MCF 10A (cell line): Measurements from ENCODE around the gene RABEPK. TPM values are rescaled to one million over a fixed set of nuclear protein-coding genes. Genes with fewer than 3 reads are reported as not detected.
"Not testable (repeated sequence)": the region's sequence is repeated elsewhere in the genome, so short reads cannot be mapped to it uniquely, and the experiment has no call there.

ENCODE experiments used
- BruUV-seq: library from RNA; stranded (reverse); fragments of 400-500 nt; replicated peaks from 2 replicates; lab custom pipeline; 2021; lab: Mats Ljungman, UMichigan
- CTCF ChIA-PET: fragments of 300-600 bp; sonication (Branson Sonifier 250); formaldehyde crosslinking; extraction: SDS; loops from one replicate; lab custom pipeline; 2021; ENCODE audit warnings: antibody characterized with exemption, inconsistent platforms; lab: Yijun Ruan, JAX
- POLR2A ChIA-PET: fragments of 300-600, 350-650 bp; sonication (Branson Sonifier 250); formaldehyde crosslinking; extraction: SDS; loops from one replicate; lab custom pipeline; 2020; ENCODE audit warnings: antibody characterized with exemption, inconsistent platforms; lab: Yijun Ruan, JAX
- DNase-seq: peaks from one replicate; pipeline ENCODE4 v3.0.0-alpha.2; 2018; ENCODE audit not compliant: unreplicated experiment
- H3K27ac Mint-ChIP-seq: one replicate; pipeline ENCODE4 v1.8.0; 2022; ENCODE audit warnings: mild to moderate bottlenecking, low read depth, mixed read lengths; ENCODE audit not compliant: unreplicated experiment
- H3K27me3 Mint-ChIP-seq: one replicate; pipeline ENCODE4 v1.8.0; 2022; ENCODE audit warnings: mixed read lengths; ENCODE audit not compliant: insufficient read depth, unreplicated experiment
- H3K36me3 Mint-ChIP-seq: one replicate; pipeline ENCODE4 v1.8.0; 2022; ENCODE audit warnings: mild to moderate bottlenecking, moderate library complexity, mixed read lengths; ENCODE audit not compliant: insufficient read depth, unreplicated experiment
- H3K4me1 Mint-ChIP-seq: one replicate; pipeline ENCODE4 v1.8.0; 2022; ENCODE audit warnings: mixed read lengths; ENCODE audit not compliant: insufficient read depth, unreplicated experiment
- H3K4me3 Mint-ChIP-seq: one replicate; pipeline ENCODE4 v1.8.0; 2022; ENCODE audit warnings: mild to moderate bottlenecking, moderate library complexity, mixed read lengths; ENCODE audit not compliant: unreplicated experiment
- H3K9me3 Mint-ChIP-seq: one replicate; pipeline ENCODE4 v1.8.0; 2022; ENCODE audit warnings: mixed read lengths; ENCODE audit not compliant: unreplicated experiment
- intact Hi-C: fragments of 100-400 bp; cut with micrococcal nuclease; formaldehyde crosslinking; loops from 2 replicates; pipeline ENCODE4 v1.14.1; 2022
- total RNA-seq: library from RNA; stranded (reverse); gene quantifications from 2 replicates; pipeline ENCODE4 v1.2.3, GENCODE V29; 2022
- TF ChIP-seq, protein P1 (sequence below): fragments of 200-600 bp; IDR thresholded peaks from one replicate; pipeline ENCODE4 v1.8.0; 2022; ENCODE audit warnings: antibody characterized with exemption, mild to moderate bottlenecking; ENCODE audit not compliant: unreplicated experiment

The RABEPK gene
- total RNA-seq, 1 experiment from 2014 or later = 37.2 TPM

DNA sequence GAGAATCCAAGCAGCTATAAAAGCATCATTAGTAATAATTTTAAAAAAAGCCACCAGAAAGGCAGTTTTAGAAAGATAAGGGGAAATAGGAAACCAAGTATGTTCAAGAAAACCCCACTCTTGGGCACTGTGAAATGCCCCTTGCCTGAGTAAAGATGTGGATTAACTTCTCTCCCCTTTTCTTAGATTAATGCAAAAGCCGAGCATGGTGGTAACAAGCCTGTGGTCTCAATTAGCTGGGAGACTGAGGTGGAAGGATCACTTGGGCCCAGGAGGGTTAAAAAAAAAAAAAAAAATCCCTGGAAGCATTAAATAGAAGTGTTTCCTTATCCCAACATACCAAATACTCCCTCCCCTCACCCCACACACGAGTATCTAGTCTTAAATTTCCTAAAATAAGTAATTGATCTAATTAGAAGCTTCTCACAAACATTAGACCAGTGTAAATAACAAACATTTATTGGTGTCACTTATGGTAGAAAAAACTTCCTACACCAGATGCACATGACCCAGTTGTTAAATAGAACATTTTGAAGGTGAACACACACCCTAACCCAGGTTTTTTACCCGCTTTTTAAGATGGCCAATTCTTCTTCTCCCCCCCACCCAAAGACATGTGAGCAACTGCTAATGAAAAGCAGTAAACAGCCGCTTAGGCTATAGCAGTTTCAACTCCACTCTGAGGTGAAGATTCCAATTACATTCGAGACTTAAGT, 35.6 kb downstream of the RABEPK start:
- TF ChIP-seq, protein P1, sequence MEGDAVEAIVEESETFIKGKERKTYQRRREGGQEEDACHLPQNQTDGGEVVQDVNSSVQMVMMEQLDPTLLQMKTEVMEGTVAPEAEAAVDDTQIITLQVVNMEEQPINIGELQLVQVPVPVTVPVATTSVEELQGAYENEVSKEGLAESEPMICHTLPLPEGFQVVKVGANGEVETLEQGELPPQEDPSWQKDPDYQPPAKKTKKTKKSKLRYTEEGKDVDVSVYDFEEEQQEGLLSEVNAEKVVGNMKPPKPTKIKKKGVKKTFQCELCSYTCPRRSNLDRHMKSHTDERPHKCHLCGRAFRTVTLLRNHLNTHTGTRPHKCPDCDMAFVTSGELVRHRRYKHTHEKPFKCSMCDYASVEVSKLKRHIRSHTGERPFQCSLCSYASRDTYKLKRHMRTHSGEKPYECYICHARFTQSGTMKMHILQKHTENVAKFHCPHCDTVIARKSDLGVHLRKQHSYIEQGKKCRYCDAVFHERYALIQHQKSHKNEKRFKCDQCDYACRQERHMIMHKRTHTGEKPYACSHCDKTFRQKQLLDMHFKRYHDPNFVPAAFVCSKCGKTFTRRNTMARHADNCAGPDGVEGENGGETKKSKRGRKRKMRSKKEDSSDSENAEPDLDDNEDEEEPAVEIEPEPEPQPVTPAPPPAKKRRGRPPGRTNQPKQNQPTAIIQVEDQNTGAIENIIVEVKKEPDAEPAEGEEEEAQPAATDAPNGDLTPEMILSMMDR = no peak
- H3K27ac Mint-ChIP-seq = peak overlapping the region; percentile 36
- ChIA-PET POLR2A (interaction anchor here (0.6 to 12.2 kb wide), 5 partner anchors 25 to 249 kb away, joined by 3 to 138 read pairs (median 3); partner anchors contain the start of genes GAPVD1 and RABEPK), CTCF (interaction anchor here (1.1 kb wide), 1 partner anchor 127 kb away, joined by 4 read pairs; no protein-coding TSS in a partner anchor)
- BruUV-seq = no TSS peak
- intact Hi-C loops = no loop called here
- H3K9me3 Mint-ChIP-seq = no peaks in the 10 kb centered on the region
- no peaks in the 10 kb centered on the region for H3K27me3 Mint-ChIP-seq
- peaks cover 37% of the 10 kb centered on the region for H3K4me1 Mint-ChIP-seq
- no peak for DNase-seq
- peaks cover 83% of the 10 kb centered on the region for H3K36me3 Mint-ChIP-seq
- peak overlapping the region; percentile 79 for H3K4me3 Mint-ChIP-seq

DNA sequence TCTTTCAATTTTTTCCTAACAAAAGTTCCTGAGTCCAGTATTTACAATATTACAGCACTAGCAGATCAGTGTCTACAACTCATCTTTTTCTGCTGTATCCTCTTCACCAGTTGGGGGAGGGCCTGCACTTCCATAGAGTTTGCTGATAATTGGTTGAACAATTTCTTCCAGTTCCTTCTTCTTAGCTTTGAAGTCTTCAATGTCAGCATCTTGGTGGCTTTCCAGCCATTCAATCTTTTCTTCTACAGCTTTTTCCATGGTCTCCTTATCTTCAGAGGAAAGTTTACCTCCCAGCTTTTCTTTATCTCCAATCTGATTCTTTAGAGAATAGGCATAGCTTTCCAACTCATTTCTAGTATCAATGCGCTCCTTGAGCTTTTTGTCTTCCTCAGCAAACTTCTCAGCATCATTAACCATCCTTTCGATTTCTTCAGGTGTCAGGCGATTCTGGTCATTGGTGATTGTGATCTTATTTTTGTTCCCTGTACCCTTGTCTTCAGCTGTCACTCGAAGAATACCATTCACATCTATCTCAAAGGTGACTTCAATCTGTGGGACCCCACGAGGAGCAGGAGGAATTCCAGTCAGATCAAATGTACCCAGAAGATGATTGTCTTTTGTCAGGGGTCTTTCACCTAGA, 36.3 kb downstream of the RABEPK start:
- CTCF ChIA-PET = interaction anchor here (0.6 to 0.8 kb wide), 2 partner anchors 25 to 87 kb away, joined by 3 read pairs; no protein-coding TSS in a partner anchor
- H3K9me3 Mint-ChIP-seq, H3K27me3 Mint-ChIP-seq, intact Hi-C loops, DNase-seq: not testable (repeated sequence)
- TSS peak; percentile 7 for BruUV-seq
- peaks cover 90% of the 10 kb centered on the region for H3K36me3 Mint-ChIP-seq
- POLR2A ChIA-PET = interaction anchor here (0.6 to 12.2 kb wide), 3 partner anchors 25 to 377 kb away, joined by 3 to 138 read pairs (median 3); partner anchors contain the start of genes GAPVD1 and RABEPK
- peak overlapping the region; percentile 79 for H3K4me3 Mint-ChIP-seq
- H3K4me1 Mint-ChIP-seq = peaks cover 37% of the 10 kb centered on the region
- H3K27ac Mint-ChIP-seq = peak overlapping the region; percentile 36

GRCh38 chr9:125238127-125238914, 38.0 kb downstream of the RABEPK start:
- TF ChIP-seq, protein P1 = no peak
- Mint-ChIP-seq H3K9me3 (no peaks in the 10 kb centered on the region), H3K27ac (peak overlapping the region; percentile 43), H3K4me3 (peak overlapping the region; percentile 79), H3K4me1 (peaks cover 40% of the 10 kb centered on the region), H3K36me3 (peaks cover 74% of the 10 kb centered on the region), H3K27me3 (no peaks in the 10 kb centered on the region)
- POLR2A ChIA-PET = interaction anchor here (0.6 to 12.2 kb wide), 10 partner anchors 9 to 134 kb away, joined by 3 to 138 read pairs (median 4); partner anchors contain the start of genes GAPVD1 and RABEPK
- no peak for DNase-seq
- intact Hi-C loops = no loop called here
- BruUV-seq = no TSS peak
- CTCF ChIA-PET = interaction anchor here (0.6 to 1.3 kb wide), 8 partner anchors 10 to 48 kb away, joined by 3 to 5 read pairs (median 3); no protein-coding TSS in a partner anchor

- TF ChIP-seq, protein P1 = no peak
- ChIA-PET CTCF (interaction anchor here (0.7 to 0.9 kb wide), 2 partner anchors 10 to 35 kb away, joined by 3 read pairs; no protein-coding TSS in a partner anchor), POLR2A (interaction anchor here (0.7 to 12.2 kb wide), 8 partner anchors 10 to 1192 kb away, joined by 3 to 138 read pairs (median 6); partner anchors contain the start of genes GAPVD1 and RABEPK)
- H3K36me3 Mint-ChIP-seq = peaks cover 71% of the 10 kb centered on the region
- no peaks in the 10 kb centered on the region for H3K27me3 Mint-ChIP-seq
- H3K27ac Mint-ChIP-seq = peak overlapping the region; percentile 43
- no peak for DNase-seq
- H3K9me3 Mint-ChIP-seq = no peaks in the 10 kb centered on the region
- intact Hi-C loops = no loop called here
- BruUV-seq = no TSS peak
- peak overlapping the region; percentile 79 for H3K4me3 Mint-ChIP-seq
- H3K4me1 Mint-ChIP-seq = peaks cover 38% of the 10 kb centered on the region
Observed at GRCh38 chr9:125238915-125239446, 38.6 kb downstream of the RABEPK start.
